ENCODE results near the gene RAET1G. TPM values are rescaled to one million over a fixed set of nuclear protein-coding genes. Genes with fewer than 3 reads are reported as not detected.
A peak's percentile ranks its signal among the peaks of the same experiment; 100 is the strongest.

RAET1G gene
- polyA plus RNA-seq, 1 of the 3 experiments (the other 2 are of a cell fraction), result 2.5 TPM

- POLR2A ChIA-PET, result no interaction called here
- CTCF ChIA-PET, result interaction anchor here (0.6 to 2.1 kb wide), 9 partner anchors 10 to 880 kb away, joined by 3 to 11 read pairs (median 3); no protein-coding TSS in a partner anchor
- no peak overlapping the region for H3K4me3 ChIP-seq (ENCODE audit: low read depth in 2 of 2, low read length in 1 of 2)
- 11% methylated on average over 4 of the region's 4 CpGs for WGBS (ENCODE audit: low lambda C conversion rate)
- DNase-seq, result no peak
- no peak overlapping the region for H3K9ac ChIP-seq
- no peaks in the 10 kb centered on the region for H3K79me2 ChIP-seq (ENCODE audit: insufficient read depth)
- H3K27ac ChIP-seq (ENCODE audit: low read depth in 2 of 2, low read length in 1 of 2), result no peak overlapping the region
- TF ChIP-seq SMC3 (IDR thresholded peaks at IDR 0.05; ENCODE audit: low read depth, low read length) (no peak), RXRA (IDR thresholded peaks at IDR 0.05; ENCODE audit: borderline replicate concordance, low read depth) (no peak), CTCF (IDR thresholded peaks at IDR 0.05) (no peak), GABPA (IDR thresholded peaks at IDR 0.05; ENCODE audit: low read depth) (no peak), RCOR1 (IDR thresholded peaks at IDR 0.05; ENCODE audit: low read length) (no peak), FOXM1 (IDR thresholded peaks at IDR 0.05; ENCODE audit: low read depth) (no peak), NRF1 (IDR thresholded peaks at IDR 0.05; ENCODE audit: low read depth, low read length) (no peak), YY1 (IDR thresholded peaks at IDR 0.05; ENCODE audit: low read depth) (no peak), CHD2 (IDR thresholded peaks at IDR 0.05; ENCODE audit: low read length, partially characterized antibody) (no peak), EZH2phosphoT487 (IDR thresholded peaks at IDR 0.05; ENCODE audit: borderline replicate concordance, low read depth) (no peak), MXI1 (IDR thresholded peaks at IDR 0.05; ENCODE audit: low read depth, low read length) (no peak)
- no peak overlapping the region for H2AFZ ChIP-seq (ENCODE audit: low read depth)
- no peaks in the 10 kb centered on the region for H4K20me1 ChIP-seq (ENCODE audit: insufficient read depth)
- no peaks in the 10 kb centered on the region for H3K9me2 ChIP-seq
- H3K4me2 ChIP-seq, result no peak overlapping the region
- H3K36me3 ChIP-seq (replicated peaks in 1 of 2; ENCODE audit: control insufficient read depth in 1 of 2, insufficient read depth in 2 of 2, low read length in 1 of 2), result no peaks in the 10 kb centered on the region
- no peaks in the 10 kb centered on the region for H3K9me3 ChIP-seq
- peaks cover 7% of the 10 kb centered on the region for H3F3A ChIP-seq (replicated peaks; ENCODE audit: insufficient read depth)
- H3K4me1 ChIP-seq (ENCODE audit: control insufficient read depth in 1 of 2, insufficient read depth in 2 of 2, low read depth in 1 of 2, low read length in 1 of 2), result peaks cover 0 to 6% of the 10 kb centered on the region in 2 experiments; a peak in 1 of 4 replicates
- peaks cover 47% of the 10 kb centered on the region for H3K27me3 ChIP-seq (ENCODE audit: insufficient read depth)
Observed at GRCh38 chr6:149935246-149935645, 12.3 kb upstream of the RAET1G start.

GRCh38 chr6:149934249-149935156, 11.6 kb upstream of the RAET1G start:
- no peak overlapping the region for H2AFZ ChIP-seq (ENCODE audit: low read depth)
- WGBS (ENCODE audit: low lambda C conversion rate), result 1% methylated on average over 10 of the region's 11 CpGs
- H3K9me3 ChIP-seq, result no peaks in the 10 kb centered on the region
- no peak overlapping the region for H3K9ac ChIP-seq
- no peaks in the 10 kb centered on the region for H4K20me1 ChIP-seq (ENCODE audit: insufficient read depth)
- no peaks in the 10 kb centered on the region for H3K9me2 ChIP-seq
- H3K36me3 ChIP-seq (replicated peaks in 1 of 2; ENCODE audit: control insufficient read depth in 1 of 2, insufficient read depth in 2 of 2, low read length in 1 of 2), result no peaks in the 10 kb centered on the region
- peaks cover 40% of the 10 kb centered on the region for H3K27me3 ChIP-seq (ENCODE audit: insufficient read depth)
- no peaks in the 10 kb centered on the region for H3K79me2 ChIP-seq (ENCODE audit: insufficient read depth)
- no peak overlapping the region; a peak in 1 of 4 replicates for H3K4me3 ChIP-seq (ENCODE audit: low read depth in 2 of 2, low read length in 1 of 2)
- POLR2A ChIA-PET, result no interaction called here
- peaks cover 7% of the 10 kb centered on the region for H3F3A ChIP-seq (replicated peaks; ENCODE audit: insufficient read depth)
- DNase-seq, result peak; percentile 57
- CTCF ChIA-PET, result interaction anchor here (0.6 to 2.1 kb wide), 7 partner anchors 9 to 92 kb away, joined by 3 to 11 read pairs (median 3); no protein-coding TSS in a partner anchor
- H3K4me2 ChIP-seq, result no peak overlapping the region
- no peak overlapping the region for H3K27ac ChIP-seq (ENCODE audit: low read depth in 2 of 2, low read length in 1 of 2)
- H3K4me1 ChIP-seq (ENCODE audit: control insufficient read depth in 1 of 2, insufficient read depth in 2 of 2, low read depth in 1 of 2, low read length in 1 of 2), result peaks cover 0 to 6% of the 10 kb centered on the region in 2 experiments; a peak in 1 of 4 replicates
- no peak for TF ChIP-seq ELF1 (IDR thresholded peaks at IDR 0.05)
- no peak for TF ChIP-seq MXI1 (IDR thresholded peaks at IDR 0.05; ENCODE audit: low read depth, low read length)
- no peak for TF ChIP-seq EZH2phosphoT487 (IDR thresholded peaks at IDR 0.05; ENCODE audit: borderline replicate concordance, low read depth)
- no peak for TF ChIP-seq NFIC (IDR thresholded peaks at IDR 0.05; ENCODE audit: borderline replicate concordance)
- TF ChIP-seq POLR2AphosphoS5 (IDR thresholded peaks at IDR 0.05; ENCODE audit: low read depth, low read length), result no peak
- no peak for TF ChIP-seq ZBTB33 (IDR thresholded peaks at IDR 0.05; ENCODE audit: borderline replicate concordance, low read depth)
- no peak for TF ChIP-seq CHD2 (IDR thresholded peaks at IDR 0.05; ENCODE audit: low read length, partially characterized antibody)
- TF ChIP-seq FOXJ3 (CRISPR knock-in tag; IDR thresholded peaks at IDR 0.05), result no peak
- no peak for TF ChIP-seq RFX5 (IDR thresholded peaks at IDR 0.05; ENCODE audit: low read length)
- TF ChIP-seq EP300 (IDR thresholded peaks at IDR 0.05; ENCODE audit: borderline replicate concordance in 1 of 2, low read depth in 1 of 2, low read length in 1 of 2), result no peak
- no peak for TF ChIP-seq NRF1 (IDR thresholded peaks at IDR 0.05; ENCODE audit: low read depth, low read length)
- TF ChIP-seq CTCF (IDR thresholded peaks at IDR 0.05), result peak; percentile 78
- no peak for TF ChIP-seq TCF12 (IDR thresholded peaks at IDR 0.05)
- peak; percentile 82 for TF ChIP-seq RAD21 (IDR thresholded peaks at IDR 0.05; ENCODE audit: low read length)

All from SK-N-SH (cell line).